HG02610 (cell line): ENCODE results near the gene FERMT1.
"Not testable (repeated sequence)": the region's sequence is repeated elsewhere in the genome, so short reads cannot be mapped to it uniquely, and the experiment has no call there.

Experiments used
- ATAC-seq: cut with Tn5 transposase; IDR thresholded peaks from one replicate; pipeline ENCODE4 v1.9.1; 2021; ENCODE audit warnings: mild to moderate bottlenecking, moderate library complexity; ENCODE audit not compliant: unreplicated experiment

Gene FERMT1

GRCh38 chr20:6041808-6042265, 81.0 kb downstream of the FERMT1 start:
- no peak for ATAC-seq

- ATAC-seq, result no peak
These were observed 81.6 kb downstream of the FERMT1 start for GRCh38 chr20:6040958-6041807.

GRCh38 chr20:6040540-6040939, 82.3 kb downstream of the FERMT1 start:
- no peak for ATAC-seq

- ATAC-seq, result no peak
These were observed 83.1 kb downstream of the FERMT1 start for GRCh38 chr20:6039766-6040165.

- ATAC-seq, result no peak
These were observed 84.6 kb downstream of the FERMT1 start for GRCh38 chr20:6038256-6038655.

- no peak for ATAC-seq
These were observed 85.7 kb downstream of the FERMT1 start for GRCh38 chr20:6037082-6037481.

GRCh38 chr20:6036213-6036612, 86.6 kb downstream of the FERMT1 start:
- no peak for ATAC-seq

GRCh38 chr20:6034134-6034969, 88.5 kb downstream of the FERMT1 start:
- ATAC-seq, result no peak

- not testable (repeated sequence) for ATAC-seq
These were observed 89.9 kb downstream of the FERMT1 start for GRCh38 chr20:6032907-6033306.

- no peak for ATAC-seq
These were observed 92.3 kb downstream of the FERMT1 start for GRCh38 chr20:6030453-6031080.

GRCh38 chr20:6029538-6029937, 93.3 kb downstream of the FERMT1 start:
- ATAC-seq, result no peak

GRCh38 chr20:6028818-6029217, 94.0 kb downstream of the FERMT1 start:
- ATAC-seq, result no peak

GRCh38 chr20:6026051-6026450, 96.8 kb downstream of the FERMT1 start:
- ATAC-seq, result no peak
